Frontal cortex (tissue), 4 donors: Measurements from ENCODE around the gene NPEPL1. TPM values are rescaled to one million over a fixed set of nuclear protein-coding genes. Genes with fewer than 3 reads are reported as not detected.

Experiments used
- DNase-seq, 2 donors: peaks; one replicate each; pipeline ENCODE4 v3.0.0; 2012; ENCODE audit warnings: low spot score in 2 of 2
- FAIRE-seq: peaks from 2 replicates; lab custom pipeline; 2012; peaks lifted over from hg19 to GRCh38; lab: Jason Lieb, UNC
- total RNA-seq: library from RNA; depleted of rRNA; stranded (reverse); fragments of >200 nt; gene quantifications from one replicate; pipeline ENCODE4 v1.2.3, GENCODE V29; 2014
- donor health status: control.
- donor health status: control.
- donor health status: control.

The NPEPL1 gene
- total RNA-seq, 1 donor from 2014 or later = 10.2 TPM

GRCh38 chr20:58677808-58678207, 14.8 kb upstream of the NPEPL1 start:
- no peak for DNase-seq
- FAIRE-seq = no peak

- FAIRE-seq = no peak
- DNase-seq = no peak
Observed at GRCh38 chr20:58678806-58679205, 13.8 kb upstream of the NPEPL1 start.

DNA sequence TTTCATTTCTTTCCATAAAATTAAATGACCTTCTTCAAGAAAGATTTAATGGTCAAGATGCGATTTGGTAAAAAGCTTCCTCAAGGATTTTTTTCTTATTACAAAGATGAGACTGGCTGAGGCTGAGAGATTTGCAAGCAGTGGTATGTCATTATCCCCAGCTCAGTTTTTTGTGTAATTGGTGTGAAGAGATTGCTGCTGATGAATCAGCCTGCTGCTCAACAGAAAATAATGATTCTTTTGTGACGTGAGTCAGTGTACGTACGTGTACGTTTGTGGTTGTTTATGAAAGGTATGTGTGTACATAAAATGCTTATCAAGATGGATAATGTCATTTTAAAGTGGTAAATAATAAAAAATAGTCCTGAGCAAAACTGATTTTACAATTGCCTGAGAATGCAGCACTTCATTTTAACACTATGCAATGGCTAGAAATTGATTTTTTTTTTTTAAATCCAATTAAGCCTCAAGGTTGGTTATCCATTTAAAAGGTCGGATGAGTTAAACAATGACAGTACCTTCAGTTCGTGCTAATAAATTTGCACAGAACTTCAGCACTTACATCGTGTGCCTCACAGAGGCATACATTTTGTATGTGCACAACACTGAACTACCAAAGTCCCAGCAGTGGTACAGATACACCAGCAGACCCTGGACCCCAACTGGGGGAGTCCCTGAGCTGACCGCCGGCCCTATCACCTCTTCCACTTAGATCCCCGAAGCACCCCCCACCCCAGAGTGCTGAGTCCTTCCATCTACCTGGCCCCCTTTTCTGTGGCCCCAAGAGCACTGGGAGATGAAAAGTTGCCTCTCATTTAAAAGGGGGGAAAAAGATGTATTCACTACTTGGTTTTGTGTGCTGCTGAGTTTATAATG, 9.7 kb upstream of the NPEPL1 start:
- DNase-seq = no peak
- FAIRE-seq = no peak

DNA sequence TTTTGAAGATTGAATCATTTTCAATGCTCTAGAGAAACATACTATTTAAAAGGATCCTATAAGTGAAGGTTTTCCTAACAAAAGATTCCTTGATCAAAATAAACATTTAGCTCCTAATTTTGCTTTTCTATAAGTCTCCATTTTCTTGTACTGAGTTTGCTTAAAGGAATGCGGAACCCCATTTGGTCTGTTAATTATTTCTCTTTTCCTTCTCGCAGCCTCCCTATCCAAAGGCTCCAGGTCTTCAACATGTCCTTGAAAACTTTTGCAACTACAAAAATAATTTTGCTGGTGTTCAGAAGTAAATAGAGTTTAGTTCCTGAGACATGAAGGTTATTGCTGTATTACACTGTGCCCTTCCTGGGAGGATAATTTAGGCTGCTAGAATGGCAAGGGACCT, 8.3 kb upstream of the NPEPL1 start:
- FAIRE-seq (no peak), DNase-seq (no peak)

GRCh38 chr20:58685988-58686387, 6.6 kb upstream of the NPEPL1 start:
- DNase-seq (no peak), FAIRE-seq (no peak)

DNA sequence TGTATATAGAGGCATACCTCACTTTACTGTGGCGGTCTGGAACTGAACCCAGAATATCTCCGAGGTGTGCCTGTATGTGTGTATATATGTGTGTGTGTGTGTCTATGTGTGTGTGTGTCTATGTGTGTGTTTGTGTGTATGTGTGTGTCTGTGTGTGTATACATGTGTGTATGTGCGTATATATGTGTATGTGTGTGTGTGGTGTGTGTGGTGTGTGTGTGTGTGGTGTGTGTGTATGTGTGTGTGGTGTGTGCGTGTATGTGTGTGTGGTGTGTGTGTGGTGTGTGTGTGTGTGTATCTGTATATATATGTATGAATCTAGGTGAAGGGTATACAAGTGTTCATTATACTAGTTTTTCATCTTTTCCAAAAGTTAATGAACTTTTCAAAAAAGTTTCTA, 4.2 kb upstream of the NPEPL1 start:
- DNase-seq = no peak
- FAIRE-seq = no peak

DNA sequence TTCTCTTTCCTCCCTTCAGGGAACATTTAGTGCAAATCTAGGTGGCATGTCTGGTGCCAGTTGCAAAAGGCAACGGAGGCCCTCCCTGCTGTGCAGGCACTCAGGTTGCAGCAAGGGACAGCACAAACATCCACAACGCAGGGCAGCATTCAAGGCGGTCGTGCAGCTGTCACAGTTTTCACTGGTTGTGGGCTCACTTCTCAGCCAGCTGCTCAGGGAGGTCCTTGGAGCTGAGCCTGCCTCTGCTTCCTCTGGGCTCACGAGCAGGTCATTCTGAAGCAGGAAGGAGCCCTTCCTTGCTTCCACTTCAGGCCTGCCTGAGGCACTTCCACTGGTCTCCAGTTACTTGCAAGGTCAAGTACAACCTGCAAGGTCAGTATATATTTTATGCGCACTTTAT, 3.8 kb upstream of the NPEPL1 start:
- FAIRE-seq (no peak), DNase-seq (no peak)

DNA sequence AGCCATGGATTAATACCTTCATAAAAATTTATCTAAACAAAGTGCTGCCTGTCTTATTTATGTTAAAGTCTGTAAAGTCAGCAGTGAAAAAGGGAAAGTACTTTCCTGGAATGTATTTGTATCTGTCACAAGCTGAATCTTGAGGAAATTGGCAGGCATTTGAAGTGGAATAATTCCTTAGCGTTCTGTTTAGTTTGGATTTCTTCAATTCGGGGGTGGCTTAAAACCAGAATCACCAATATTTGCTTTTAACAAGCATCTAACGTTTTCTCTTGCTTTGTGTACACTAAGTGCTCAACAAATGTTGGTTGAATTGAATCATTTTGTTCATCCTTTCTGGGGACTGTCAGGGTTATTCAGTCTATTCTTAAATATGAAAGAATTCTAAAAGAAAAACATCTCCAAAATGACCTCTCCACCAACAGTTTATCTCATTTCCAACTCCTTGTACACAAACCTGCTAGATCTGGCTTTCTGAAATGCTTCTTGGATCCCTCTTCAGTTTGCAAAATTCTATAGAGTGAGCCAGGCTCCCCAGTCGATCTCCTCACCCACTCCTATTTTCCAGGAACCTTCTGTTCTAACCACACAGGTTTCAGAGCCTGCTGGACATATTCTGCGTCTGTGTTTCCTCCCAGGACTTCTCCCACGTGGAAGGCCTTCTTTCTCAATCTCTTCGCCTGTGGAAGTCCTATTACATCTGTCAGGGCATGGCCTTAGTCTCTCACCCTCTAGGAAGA, 2.0 kb upstream of the NPEPL1 start:
- FAIRE-seq (no peak), DNase-seq (no peak)

GRCh38 chr20:58691773-58692578, 624 bp upstream of the NPEPL1 start:
- FAIRE-seq (no peak), DNase-seq (no peak)

GRCh38 chr20:58693226-58694006, 816 bp downstream of the NPEPL1 start:
- FAIRE-seq = no peak
- no peak for DNase-seq

DNA sequence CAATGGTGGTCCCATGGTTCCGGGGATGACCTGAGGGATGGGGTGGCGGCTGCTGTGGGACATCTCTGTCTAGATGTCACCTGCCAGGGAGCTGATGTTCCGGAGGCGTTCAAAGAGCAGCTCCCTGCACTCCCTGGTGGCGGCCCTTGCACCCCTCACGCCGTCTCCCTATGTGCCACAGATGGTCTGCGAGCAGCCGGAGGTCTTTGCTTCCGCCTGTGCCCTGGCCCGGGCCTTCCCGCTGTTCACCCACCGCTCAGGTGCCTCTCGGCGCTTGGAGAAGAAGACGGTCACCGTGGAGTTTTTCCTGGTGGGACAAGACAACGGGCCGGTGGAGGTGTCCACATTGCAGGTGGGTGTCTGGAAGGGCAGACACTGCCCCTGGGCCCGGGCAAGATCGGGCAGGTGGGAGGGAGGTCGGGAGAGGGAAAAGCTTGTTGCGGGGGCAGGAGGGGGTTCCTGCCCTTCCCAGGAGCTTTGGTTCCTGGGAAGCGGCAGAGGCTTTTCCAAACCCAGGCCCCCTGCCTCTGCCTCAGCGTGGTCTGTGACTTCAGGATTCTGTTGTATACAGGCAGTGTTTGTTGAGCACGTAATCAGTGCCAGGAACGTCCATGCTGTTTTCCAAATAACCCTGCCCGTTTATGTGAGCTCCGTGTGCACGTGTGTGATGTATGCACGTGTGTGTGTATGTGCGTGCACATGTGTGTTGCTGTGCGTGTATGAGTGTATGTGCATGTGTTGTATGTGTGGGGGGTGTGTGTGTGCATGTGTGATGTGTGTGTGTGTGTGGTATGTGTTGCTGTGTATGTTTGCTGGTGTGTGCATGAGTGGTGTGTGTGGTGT, 1.9 kb downstream of the NPEPL1 start:
- DNase-seq (no peak), FAIRE-seq (no peak)

- no peak for FAIRE-seq
- no peak for DNase-seq
Observed at GRCh38 chr20:58695084-58695722, 2.6 kb downstream of the NPEPL1 start.

DNA sequence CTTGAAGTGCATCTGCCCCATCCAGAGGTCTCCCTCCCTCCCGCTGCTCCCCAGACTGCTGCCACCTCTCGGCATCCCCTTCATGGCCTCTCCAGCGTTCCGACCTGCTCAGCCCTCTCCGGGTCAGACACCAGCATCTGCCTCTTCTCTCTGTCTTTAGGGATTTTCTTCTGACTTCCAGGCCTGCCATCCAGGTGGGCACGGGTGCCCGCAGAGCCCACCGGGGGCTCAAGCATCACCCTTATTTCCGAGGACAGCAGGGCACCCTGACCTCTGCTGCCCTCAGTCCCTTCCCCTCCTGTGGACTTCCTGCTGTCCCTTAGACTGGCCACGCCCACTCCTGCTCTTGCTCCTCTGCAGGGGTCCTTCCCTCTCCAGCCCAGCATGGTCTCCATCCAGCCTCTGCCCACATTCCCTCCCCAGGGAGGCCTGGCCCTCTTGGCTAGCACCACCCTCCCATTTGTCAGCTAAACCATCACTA, 3.3 kb downstream of the NPEPL1 start:
- no peak for DNase-seq
- FAIRE-seq = no peak

GRCh38 chr20:58696411-58696961, 3.9 kb downstream of the NPEPL1 start:
- no peak for DNase-seq
- FAIRE-seq = no peak

GRCh38 chr20:58697201-58697866, 4.7 kb downstream of the NPEPL1 start:
- FAIRE-seq = no peak
- DNase-seq = no peak

DNA sequence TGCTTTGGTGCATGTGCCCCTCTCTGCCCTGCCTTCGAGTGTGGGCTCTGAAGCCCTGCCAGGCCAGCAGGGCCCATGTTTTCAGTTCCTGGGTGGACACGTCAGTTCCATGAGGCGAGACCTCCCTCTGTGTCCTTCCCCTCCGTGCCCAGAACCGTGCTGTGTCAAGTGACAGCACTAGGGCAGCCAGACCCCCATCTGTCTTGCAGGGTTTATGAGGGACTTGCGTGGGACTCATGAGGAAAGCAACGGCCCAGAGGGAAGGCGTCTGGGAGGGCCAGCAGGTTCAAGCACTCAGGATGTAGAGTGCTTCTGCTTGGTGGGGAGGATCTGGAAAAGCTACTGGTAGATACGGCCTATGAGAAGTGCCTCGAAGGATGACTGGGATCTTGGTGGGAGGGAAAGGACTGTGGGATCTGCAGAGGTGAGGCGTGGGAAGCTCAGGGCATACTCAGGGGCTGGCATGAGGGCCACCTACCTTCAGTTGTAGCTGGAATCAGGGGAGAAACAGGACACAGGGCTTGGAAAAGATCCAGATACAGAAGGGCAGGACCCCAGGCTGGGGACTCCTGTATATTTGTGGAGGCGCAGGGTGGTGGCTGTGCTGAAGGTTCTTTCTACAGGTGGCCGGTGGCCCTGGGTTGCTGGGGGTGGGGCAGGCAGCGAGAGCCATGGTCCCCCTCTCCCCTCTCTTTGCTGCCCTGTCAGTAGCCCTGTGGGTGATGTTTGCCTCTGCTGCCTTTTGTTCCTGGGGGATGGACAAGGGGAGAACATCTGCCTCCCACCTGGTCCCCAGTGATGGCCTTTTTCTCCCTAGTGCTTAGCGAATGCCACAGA, 5.5 kb downstream of the NPEPL1 start:
- DNase-seq = no peak
- FAIRE-seq = no peak
